ENCODE measurements around the gene ARL6IP4. TPM values are rescaled to one million over a fixed set of nuclear protein-coding genes. Genes with fewer than 3 reads are reported as not detected.
"Not testable (repeated sequence)": the region's sequence is repeated elsewhere in the genome, so short reads cannot be mapped to it uniquely, and the experiment has no call there.

Gene ARL6IP4
- total RNA-seq, 4 donors from 2014 or later = 129 to 188 (median 167) TPM

- TF ChIP-seq, protein P1, sequence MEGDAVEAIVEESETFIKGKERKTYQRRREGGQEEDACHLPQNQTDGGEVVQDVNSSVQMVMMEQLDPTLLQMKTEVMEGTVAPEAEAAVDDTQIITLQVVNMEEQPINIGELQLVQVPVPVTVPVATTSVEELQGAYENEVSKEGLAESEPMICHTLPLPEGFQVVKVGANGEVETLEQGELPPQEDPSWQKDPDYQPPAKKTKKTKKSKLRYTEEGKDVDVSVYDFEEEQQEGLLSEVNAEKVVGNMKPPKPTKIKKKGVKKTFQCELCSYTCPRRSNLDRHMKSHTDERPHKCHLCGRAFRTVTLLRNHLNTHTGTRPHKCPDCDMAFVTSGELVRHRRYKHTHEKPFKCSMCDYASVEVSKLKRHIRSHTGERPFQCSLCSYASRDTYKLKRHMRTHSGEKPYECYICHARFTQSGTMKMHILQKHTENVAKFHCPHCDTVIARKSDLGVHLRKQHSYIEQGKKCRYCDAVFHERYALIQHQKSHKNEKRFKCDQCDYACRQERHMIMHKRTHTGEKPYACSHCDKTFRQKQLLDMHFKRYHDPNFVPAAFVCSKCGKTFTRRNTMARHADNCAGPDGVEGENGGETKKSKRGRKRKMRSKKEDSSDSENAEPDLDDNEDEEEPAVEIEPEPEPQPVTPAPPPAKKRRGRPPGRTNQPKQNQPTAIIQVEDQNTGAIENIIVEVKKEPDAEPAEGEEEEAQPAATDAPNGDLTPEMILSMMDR (IDR thresholded peaks at IDR 0.05) = no peak
- no peak for TF ChIP-seq POLR2A (IDR thresholded peaks at IDR 0.05)
- H3K4me3 ChIP-seq (ENCODE audit: low read depth, poor library complexity, severe bottlenecking) = no peak overlapping the region
- WGBS, 2 donors = 86 to 91% methylated on average over 4 of the region's 4 CpGs
- intact Hi-C loops (cut with DNase I; ENCODE audit: low total_unique reads) = no loop called here
- DNase-seq (ENCODE audit: low spot score in 2 of 2) = no peak
Observed at GRCh38 chr12:122939125-122939524, 41.4 kb upstream of the ARL6IP4 start.

- intact Hi-C loops (cut with DNase I; ENCODE audit: low total_unique reads); DNase-seq (ENCODE audit: low spot score in 2 of 2); H3K4me3 ChIP-seq (ENCODE audit: low read depth, poor library complexity, severe bottlenecking): not testable (repeated sequence)
- WGBS, 2 donors = 75% methylated on average over 5 of the region's 5 CpGs
Observed at GRCh38 chr12:122941351-122941750, 39.1 kb upstream of the ARL6IP4 start.

GRCh38 chr12:122942637-122943036, 37.8 kb upstream of the ARL6IP4 start:
- no peak for TF ChIP-seq POLR2A (IDR thresholded peaks at IDR 0.05)
- TF ChIP-seq, protein P1 (IDR thresholded peaks at IDR 0.05) = no peak
- DNase-seq (ENCODE audit: low spot score in 2 of 2) = no peak
- WGBS, 2 donors = 86 to 96% methylated on average over 2 of the region's 2 CpGs
- intact Hi-C loops (cut with DNase I; ENCODE audit: low total_unique reads) = no loop called here
- H3K4me3 ChIP-seq (ENCODE audit: low read depth, poor library complexity, severe bottlenecking) = no peak overlapping the region

- H3K4me3 ChIP-seq (ENCODE audit: low read depth, poor library complexity, severe bottlenecking) = no peak overlapping the region
- 63 to 66% methylated on average over 13 of the region's 13 CpGs for WGBS, 2 donors
- TF ChIP-seq POLR2A (IDR thresholded peaks at IDR 0.05) = no peak
- TF ChIP-seq, protein P1 (IDR thresholded peaks at IDR 0.05) = no peak
- DNase-seq (ENCODE audit: low spot score in 2 of 2) = no peak
- intact Hi-C loops (cut with DNase I; ENCODE audit: low total_unique reads) = no loop called here
Observed at GRCh38 chr12:122943196-122943595, 37.3 kb upstream of the ARL6IP4 start.

- 44 to 49% methylated on average over 10 to 14 of the region's 14 CpGs for WGBS, 2 donors
- intact Hi-C loops (cut with DNase I; ENCODE audit: low total_unique reads) = no loop called here
- no peak overlapping the region for H3K4me3 ChIP-seq (ENCODE audit: low read depth, poor library complexity, severe bottlenecking)
- no peak for TF ChIP-seq POLR2A (IDR thresholded peaks at IDR 0.05)
- TF ChIP-seq, protein P1 (IDR thresholded peaks at IDR 0.05) = no peak
- DNase-seq (ENCODE audit: low spot score in 2 of 2) = no peak
Observed at GRCh38 chr12:122944605-122945592, 35.6 kb upstream of the ARL6IP4 start.

GRCh38 chr12:122946690-122947341, 33.7 kb upstream of the ARL6IP4 start:
- H3K4me3 ChIP-seq (ENCODE audit: low read depth, poor library complexity, severe bottlenecking) = no peak overlapping the region
- 16 to 25% methylated on average over 6 to 10 of the region's 10 CpGs for WGBS, 2 donors
- TF ChIP-seq, protein P1 (IDR thresholded peaks at IDR 0.05) = no peak
- no peak for TF ChIP-seq POLR2A (IDR thresholded peaks at IDR 0.05)
- DNase-seq (ENCODE audit: low spot score in 2 of 2) = peak; percentile 98 to 99
- intact Hi-C loops (cut with DNase I; ENCODE audit: low total_unique reads) = no loop called here

Measured in lower leg skin (tissue), 4 donors.